HG02981 (cell line): ENCODE results near the gene PCDHGC3.

Experiments used
- ATAC-seq: cut with Tn5 transposase; IDR thresholded peaks from one replicate; pipeline ENCODE4 v1.9.1; 2021; ENCODE audit warnings: mild to moderate bottlenecking, moderate library complexity; ENCODE audit not compliant: unreplicated experiment

Gene PCDHGC3

GRCh38 chr5:141506381-141507155 is 30.8 kb downstream of the PCDHGC3 start:
- ATAC-seq = no peak

GRCh38 chr5:141507387-141508091 is 31.8 kb downstream of the PCDHGC3 start:
- ATAC-seq = peak; percentile 39

GRCh38 chr5:141508440-141508797 is 32.7 kb downstream of the PCDHGC3 start:
- no peak for ATAC-seq

- ATAC-seq = no peak
These were observed 33.2 kb downstream of the PCDHGC3 start for GRCh38 chr5:141508798-141509611.

- no peak for ATAC-seq
These were observed 34.4 kb downstream of the PCDHGC3 start for GRCh38 chr5:141510160-141510559.

GRCh38 chr5:141510850-141511601 is 35.3 kb downstream of the PCDHGC3 start:
- no peak for ATAC-seq

- no peak for ATAC-seq
These were observed 36.1 kb downstream of the PCDHGC3 start for GRCh38 chr5:141511771-141512325.

- ATAC-seq = peak; percentile 24
These were observed 36.7 kb downstream of the PCDHGC3 start for GRCh38 chr5:141512390-141512910.

GRCh38 chr5:141512911-141513626 is 37.3 kb downstream of the PCDHGC3 start:
- ATAC-seq = no peak

GRCh38 chr5:141513627-141514329 is 38.0 kb downstream of the PCDHGC3 start:
- no peak for ATAC-seq

- no peak for ATAC-seq
These were observed 38.8 kb downstream of the PCDHGC3 start for GRCh38 chr5:141514330-141515133.

- no peak for ATAC-seq
These were observed 39.4 kb downstream of the PCDHGC3 start for GRCh38 chr5:141515141-141515540.

GRCh38 chr5:141515946-141516671 is 40.3 kb downstream of the PCDHGC3 start:
- no peak for ATAC-seq

GRCh38 chr5:141516672-141517025 is 40.9 kb downstream of the PCDHGC3 start:
- ATAC-seq = no peak

- ATAC-seq = no peak
These were observed 41.5 kb downstream of the PCDHGC3 start for GRCh38 chr5:141517312-141517711.

- ATAC-seq = no peak
These were observed 42.3 kb downstream of the PCDHGC3 start for GRCh38 chr5:141517880-141518617.

- no peak for ATAC-seq
These were observed 42.9 kb downstream of the PCDHGC3 start for GRCh38 chr5:141518618-141519015.
